ENCODE measurements around the gene TRMT10B.
A peak's percentile ranks its signal among the peaks of the same experiment; 100 is the strongest.
"Not testable (repeated sequence)": the region's sequence is repeated elsewhere in the genome, so short reads cannot be mapped to it uniquely, and the experiment has no call there.

Gene TRMT10B

GRCh38 chr9:37801959-37802711 is 48.5 kb downstream of the TRMT10B start:
- Mint-ChIP-seq H3K27ac (no peak overlapping the region), H3K36me3 (ENCODE audit: low read depth) (peaks cover 26% of the 10 kb centered on the region), H3K4me1 (ENCODE audit: low read depth) (peaks cover 52% of the 10 kb centered on the region), H3K27me3 (no peaks in the 10 kb centered on the region), H3K4me3 (peak overlapping the region; percentile 89), H3K9me3 (no peaks in the 10 kb centered on the region)

DNA sequence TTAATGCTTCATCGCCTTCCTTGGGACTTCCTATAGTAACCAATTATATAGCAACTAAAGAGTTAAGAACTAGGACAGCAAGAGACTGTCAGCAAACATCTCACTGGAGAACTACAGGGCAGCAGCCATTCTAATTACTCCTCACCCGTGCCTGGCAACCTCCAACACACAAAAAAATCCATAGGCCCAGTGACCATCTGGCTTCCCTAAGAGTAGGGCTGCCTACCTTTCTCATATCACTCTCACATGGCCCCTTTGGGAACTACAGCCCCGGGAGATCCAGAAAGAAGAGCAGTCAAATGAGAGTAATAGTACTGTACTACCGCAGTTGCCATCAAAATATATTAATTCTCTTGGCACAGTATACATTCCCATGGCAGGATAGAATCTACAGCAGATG is 52.7 kb downstream of the TRMT10B start:
- no peak overlapping the region for H3K4me3 Mint-ChIP-seq
- no peak overlapping the region for H3K27ac Mint-ChIP-seq
- H3K27me3 Mint-ChIP-seq: no peaks in the 10 kb centered on the region
- H3K9me3 Mint-ChIP-seq: no peaks in the 10 kb centered on the region
- H3K4me1 Mint-ChIP-seq (ENCODE audit: low read depth): peaks cover 34% of the 10 kb centered on the region
- H3K36me3 Mint-ChIP-seq (ENCODE audit: low read depth): peaks cover 27% of the 10 kb centered on the region

- peaks cover 10% of the 10 kb centered on the region for H3K4me1 Mint-ChIP-seq (ENCODE audit: low read depth)
- H3K36me3 Mint-ChIP-seq (ENCODE audit: low read depth): peaks cover 19% of the 10 kb centered on the region
- H3K4me3 Mint-ChIP-seq, H3K9me3 Mint-ChIP-seq, H3K27me3 Mint-ChIP-seq, H3K27ac Mint-ChIP-seq: not testable (repeated sequence)
Measured at GRCh38 chr9:37809676-37810075, 56.1 kb downstream of the TRMT10B start.

- Mint-ChIP-seq H3K27me3 (no peaks in the 10 kb centered on the region), H3K27ac (no peak overlapping the region), H3K4me3 (no peak overlapping the region), H3K36me3 (ENCODE audit: low read depth) (peaks cover 16% of the 10 kb centered on the region), H3K4me1 (ENCODE audit: low read depth) (no peaks in the 10 kb centered on the region), H3K9me3 (no peaks in the 10 kb centered on the region)
Measured at GRCh38 chr9:37811906-37812476, 58.4 kb downstream of the TRMT10B start.

GRCh38 chr9:37812773-37813379 is 59.3 kb downstream of the TRMT10B start:
- Mint-ChIP-seq H3K27ac (no peak overlapping the region), H3K27me3 (no peaks in the 10 kb centered on the region), H3K36me3 (ENCODE audit: low read depth) (peaks cover 16% of the 10 kb centered on the region), H3K4me1 (ENCODE audit: low read depth) (no peaks in the 10 kb centered on the region), H3K9me3 (no peaks in the 10 kb centered on the region), H3K4me3 (no peak overlapping the region)

DNA sequence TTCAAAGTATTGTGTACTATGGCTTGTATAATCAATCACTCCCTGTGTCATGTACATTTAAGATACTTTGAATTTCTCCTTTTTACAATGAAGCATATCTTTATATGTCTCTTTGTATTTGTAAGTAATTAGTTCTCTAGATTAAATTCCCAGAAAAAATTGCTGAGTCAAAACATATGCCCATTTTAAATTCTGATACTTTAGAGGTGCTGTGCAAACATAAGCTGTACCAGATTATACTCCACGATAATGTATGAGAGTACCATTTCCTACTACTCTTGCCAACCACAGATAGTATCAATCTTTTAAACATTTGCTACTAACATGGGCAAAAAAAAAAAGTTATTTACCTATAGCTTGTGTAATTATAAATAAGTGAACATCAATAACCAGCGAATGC is 65.2 kb downstream of the TRMT10B start:
- H3K4me3 Mint-ChIP-seq: no peak overlapping the region
- H3K27ac Mint-ChIP-seq: no peak overlapping the region
- peaks cover 41% of the 10 kb centered on the region for H3K36me3 Mint-ChIP-seq (ENCODE audit: low read depth)
- H3K27me3 Mint-ChIP-seq: no peaks in the 10 kb centered on the region
- H3K4me1 Mint-ChIP-seq (ENCODE audit: low read depth): no peaks in the 10 kb centered on the region
- no peaks in the 10 kb centered on the region for H3K9me3 Mint-ChIP-seq

GRCh38 chr9:37820142-37820541 is 66.5 kb downstream of the TRMT10B start:
- Mint-ChIP-seq H3K27me3 (no peaks in the 10 kb centered on the region), H3K36me3 (ENCODE audit: low read depth) (peaks cover 53% of the 10 kb centered on the region), H3K9me3 (no peaks in the 10 kb centered on the region), H3K4me1 (ENCODE audit: low read depth) (no peaks in the 10 kb centered on the region), H3K4me3 (no peak overlapping the region), H3K27ac (no peak overlapping the region)

- H3K4me1 Mint-ChIP-seq (ENCODE audit: low read depth); H3K4me3 Mint-ChIP-seq; H3K9me3 Mint-ChIP-seq; H3K27me3 Mint-ChIP-seq; H3K27ac Mint-ChIP-seq: not testable (repeated sequence)
- peaks cover 67% of the 10 kb centered on the region for H3K36me3 Mint-ChIP-seq (ENCODE audit: low read depth)
Measured at GRCh38 chr9:37825174-37825573, 71.6 kb downstream of the TRMT10B start.

GRCh38 chr9:37827483-37828165 is 74.0 kb downstream of the TRMT10B start:
- peaks cover 46% of the 10 kb centered on the region for H3K36me3 Mint-ChIP-seq (ENCODE audit: low read depth)
- H3K4me3 Mint-ChIP-seq: no peak overlapping the region
- H3K27ac Mint-ChIP-seq: no peak overlapping the region
- H3K4me1 Mint-ChIP-seq (ENCODE audit: low read depth): no peaks in the 10 kb centered on the region
- no peaks in the 10 kb centered on the region for H3K27me3 Mint-ChIP-seq
- H3K9me3 Mint-ChIP-seq: no peaks in the 10 kb centered on the region

Measured in stimulated activated naive CD8-positive, alpha-beta T cell treated with anti-CD3 and anti-CD28 coated beads, Interleukin-15, Interleukin-2, amounts not matched to agents 100 ng/mL and 50 ng/mL, for 24 hours (primary cell).